Spleen (tissue), 11 donors: ENCODE data around the gene KCNK17. TPM values are rescaled to one million over a fixed set of nuclear protein-coding genes. Genes with fewer than 3 reads are reported as not detected.

Experiments
- DNase-seq: peaks from one replicate; pipeline ENCODE4 v3.0.0-alpha.2; 2020
- H3K27ac ChIP-seq, 8 donors: fragments of 200-600 bp; sonication (generic) in 7 of 8; 1 replicate in 4 of 8; 2 replicates in 4 of 8; pipeline versions ENCODE4 v1.5.0 to v1.8.0; 2016 to 2021; ENCODE audit warnings: inconsistent platforms in 4 of 8, mild to moderate bottlenecking in 4 of 8, moderate library complexity in 1 of 8
- H3K27me3 ChIP-seq, 7 donors: fragments of 200-600 bp; sonication (generic) in 6 of 7; replicated peaks in 1 of 7; 1 replicate in 4 of 7; 2 replicates in 3 of 7; pipeline versions ENCODE4 v1.5.0 to v1.8.0; 2016 to 2021; ENCODE audit warnings: inconsistent platforms in 3 of 7, mild to moderate bottlenecking in 1 of 7
- H3K36me3 ChIP-seq, 6 donors: fragments of 200-600 bp; sonication (generic) in 5 of 6; 1 replicate in 4 of 6; 2 replicates in 2 of 6; pipeline versions ENCODE4 v1.5.0 to v1.8.0; 2016 to 2021; ENCODE audit warnings: inconsistent platforms in 2 of 6
- H3K4me1 ChIP-seq, 6 donors: fragments of 200-600 bp; sonication (generic) in 5 of 6; 1 replicate in 3 of 6; 2 replicates in 3 of 6; pipeline versions ENCODE4 v1.5.0 to v1.8.0; 2016 to 2021; ENCODE audit warnings: inconsistent platforms in 3 of 6
- H3K4me3 ChIP-seq, 8 donors: fragments of 200-600 bp; sonication (generic) in 7 of 8; 1 replicate in 4 of 8; 2 replicates in 4 of 8; pipeline versions ENCODE4 v1.5.0 to v1.8.0; 2016 to 2021; ENCODE audit warnings: inconsistent platforms in 4 of 8, mild to moderate bottlenecking in 4 of 8, moderate library complexity in 2 of 8
- H3K9me3 ChIP-seq, 8 donors: fragments of 200-600 bp; sonication (generic) in 7 of 8; 1 replicate in 4 of 8; 2 replicates in 4 of 8; pipeline versions ENCODE4 v1.5.0 to v1.8.0; 2016 to 2021; ENCODE audit warnings: inconsistent platforms in 4 of 8
- POLR2A ChIP-seq, 3 donors: fragments of 450-650 bp; IDR thresholded peaks; one replicate each; pipeline ENCODE4 v1.5.1; 2017; ENCODE audit warnings: antibody characterized with exemption in 3 of 3, mild to moderate bottlenecking in 1 of 3
- POLR2AphosphoS5 ChIP-seq, 3 donors: sonication (generic); formaldehyde crosslinking; IDR thresholded peaks; one replicate each; pipeline ENCODE4 v1.5.1; 2017; ENCODE audit warnings: antibody characterized with exemption in 3 of 3
- WGBS, 5 donors: extraction: QIAGEN DNeasy Blood & Tissue Kit in 3 of 5; methylation state at CpG; one replicate each; pipeline versions ENCODE4 v1.1.5 to v1.1.7; 2013 to 2018; 5-methylcytosine and 5-hydroxymethylcytosine counted together
- intact Hi-C: fragments of 100-400 bp; cut with DNase I; formaldehyde crosslinking; loops from one replicate; pipeline ENCODE4 v1.15.0; 2023; ENCODE audit warnings: low total_unique reads
- polyA plus RNA-seq, 3 donors: library from polyadenylated mRNA; stranded (reverse); fragments of 200-250 nt; gene quantifications; one replicate each; pipeline ENCODE4 v1.2.1, GENCODE V29; 2013
- total RNA-seq, 7 donors: library from RNA; depleted of rRNA in 3 of 7; stranded (reverse); fragments of >200 nt in 3 of 7; fragmentation: NEBNext Ultra II Directional in 4 of 7; extraction: Animal tissue kit (Norgen Biotek cat#: 25700) in 4 of 7; gene quantifications; one replicate each; pipeline versions ENCODE4 v1.1.0 to v1.2.1, GENCODE V29; 2016 to 2021
- TF ChIP-seq, protein P1 (sequence below), 11 experiments: fragments of 200-600 bp in 7 of 11; fragments of 450-650 bp in 4 of 11; sonication (generic) in 4 of 11; IDR thresholded peaks in 8 of 11; conservative IDR thresholded peaks in 3 of 11; 1 replicate in 7 of 11; 2 replicates in 4 of 11; pipeline versions ENCODE4 v1.4.0 to v1.8.0; 2016 to 2021; ENCODE audit warnings: antibody characterized with exemption in 11 of 11, inconsistent platforms in 4 of 11, mild to moderate bottlenecking in 1 of 11
- donor health status: healthy with polysubstance abuse.
- donor health status: DM: no; HTN: no; CAD: no; lungs with moderate emphysema.
- donor health status: DM: no; HTN: no; CAD: no.
- donor health status: Bipolar disorder and iron deficiency.
- donor health status: healthy.
- donor health status: DM: no; HTN: no; CAD: no.
- donor health status: DM: yes; HTN: yes; CAD: no.

Gene KCNK17
- total and polyA plus RNA-seq, 10 donors: 0.16 to 0.98 (median 0.46) TPM; not detected in 2

DNA sequence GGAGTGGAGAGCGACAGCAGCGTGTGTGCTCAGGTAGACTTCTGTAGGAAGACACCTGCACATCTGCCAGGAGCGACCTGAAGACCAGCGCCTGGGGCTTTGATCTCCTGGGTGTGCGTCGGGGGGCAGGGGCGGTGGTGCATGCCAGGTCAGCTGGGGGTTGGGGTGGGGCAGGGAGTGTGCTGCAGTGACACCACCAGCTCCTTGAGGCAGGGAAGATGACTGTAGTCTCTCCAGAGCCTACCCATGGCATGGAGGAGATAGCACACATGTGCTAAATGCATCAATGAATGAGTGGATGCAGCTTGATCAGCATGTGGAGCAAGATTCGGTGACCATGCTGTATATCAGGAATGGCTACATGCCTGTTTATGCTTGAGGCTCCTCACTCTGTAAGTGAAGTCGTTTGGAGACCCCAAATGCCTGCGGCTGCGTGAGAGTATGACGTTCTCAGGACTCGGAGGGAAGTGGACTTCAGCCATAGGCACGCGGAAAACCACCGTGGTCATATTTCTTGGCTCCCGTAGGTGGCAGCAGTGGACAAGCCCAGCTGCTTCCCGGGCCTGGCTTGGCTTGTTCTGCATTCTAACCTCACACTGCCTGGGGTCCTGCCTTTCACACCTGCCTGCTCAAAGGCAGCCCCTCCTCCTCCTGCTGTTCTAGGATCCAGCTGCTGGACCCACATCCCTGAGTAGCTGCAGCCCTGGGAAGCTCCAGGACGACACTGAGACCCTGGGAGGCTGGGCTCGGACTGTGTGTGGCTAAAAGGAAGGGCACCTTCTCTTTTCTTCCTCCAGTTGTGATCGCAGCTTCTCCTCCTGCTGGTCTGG, 47.7 kb upstream of the KCNK17 start:
- intact Hi-C loops: loop anchor here (5.0 kb wide), 1 partner anchor 945 kb away; no protein-coding TSS in a partner anchor
- Histone ChIP-seq H3K9me3 (no peaks in the 10 kb centered on the region), H3K36me3 (no peaks in the 10 kb centered on the region), H3K27ac (no peak overlapping the region), H3K27me3 (peaks cover 0 to 13% (median 0%) of the 10 kb centered on the region in 7 donors), H3K4me3 (peak overlapping the region in 1 of 8 donors; percentile 21), H3K4me1 (peaks cover 0 to 14% (median 6%) of the 10 kb centered on the region in 6 donors)
- WGBS, 5 donors: 25 to 40% (median 37%) methylated on average over 18 to 21 of the region's 21 CpGs
- TF ChIP-seq POLR2A (IDR thresholded peaks at IDR 0.05): no peak
- TF ChIP-seq, protein P1, sequence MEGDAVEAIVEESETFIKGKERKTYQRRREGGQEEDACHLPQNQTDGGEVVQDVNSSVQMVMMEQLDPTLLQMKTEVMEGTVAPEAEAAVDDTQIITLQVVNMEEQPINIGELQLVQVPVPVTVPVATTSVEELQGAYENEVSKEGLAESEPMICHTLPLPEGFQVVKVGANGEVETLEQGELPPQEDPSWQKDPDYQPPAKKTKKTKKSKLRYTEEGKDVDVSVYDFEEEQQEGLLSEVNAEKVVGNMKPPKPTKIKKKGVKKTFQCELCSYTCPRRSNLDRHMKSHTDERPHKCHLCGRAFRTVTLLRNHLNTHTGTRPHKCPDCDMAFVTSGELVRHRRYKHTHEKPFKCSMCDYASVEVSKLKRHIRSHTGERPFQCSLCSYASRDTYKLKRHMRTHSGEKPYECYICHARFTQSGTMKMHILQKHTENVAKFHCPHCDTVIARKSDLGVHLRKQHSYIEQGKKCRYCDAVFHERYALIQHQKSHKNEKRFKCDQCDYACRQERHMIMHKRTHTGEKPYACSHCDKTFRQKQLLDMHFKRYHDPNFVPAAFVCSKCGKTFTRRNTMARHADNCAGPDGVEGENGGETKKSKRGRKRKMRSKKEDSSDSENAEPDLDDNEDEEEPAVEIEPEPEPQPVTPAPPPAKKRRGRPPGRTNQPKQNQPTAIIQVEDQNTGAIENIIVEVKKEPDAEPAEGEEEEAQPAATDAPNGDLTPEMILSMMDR (IDR thresholded peaks at IDR 0.05 in 8 of 11, conservative IDR thresholded peaks at IDR 0.05 in 3 of 11): peak in 10 of 11 experiments; percentile 21 to 78 (median 68)
- peak; percentile 84 for DNase-seq

DNA sequence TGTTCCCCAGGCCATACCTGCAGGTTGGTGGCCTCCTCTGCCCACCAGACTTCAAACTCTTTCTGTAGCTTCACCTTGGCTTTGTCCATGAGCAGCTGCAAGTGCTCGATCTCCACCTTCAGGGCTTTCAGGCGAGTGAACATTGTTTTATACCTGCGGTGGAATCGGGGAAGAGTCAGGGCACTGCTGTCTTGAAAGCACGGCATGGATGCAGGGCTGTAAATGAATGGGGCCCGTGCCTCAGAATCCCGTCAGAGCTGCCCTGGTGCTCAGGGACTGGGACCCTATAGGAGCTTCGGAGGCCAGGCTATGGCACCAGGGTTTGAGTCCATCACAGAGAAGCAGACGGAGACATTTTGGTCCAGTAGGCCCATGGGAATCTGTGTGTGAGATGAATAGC, 46.2 kb upstream of the KCNK17 start:
- no peak for DNase-seq
- Histone ChIP-seq H3K4me3 (no peak overlapping the region), H3K9me3 (no peaks in the 10 kb centered on the region), H3K27ac (no peak overlapping the region), H3K4me1 (peaks cover 0 to 14% (median 6%) of the 10 kb centered on the region in 6 donors), H3K27me3 (peaks cover 0 to 13% (median 0%) of the 10 kb centered on the region in 7 donors), H3K36me3 (no peaks in the 10 kb centered on the region)
- no peak for TF ChIP-seq POLR2A (IDR thresholded peaks at IDR 0.05)
- TF ChIP-seq, protein P1 (IDR thresholded peaks at IDR 0.05 in 8 of 11, conservative IDR thresholded peaks at IDR 0.05 in 3 of 11): no peak
- TF ChIP-seq POLR2AphosphoS5 (IDR thresholded peaks at IDR 0.05): no peak
- 89 to 95% (median 91%) methylated on average over 9 of the region's 9 CpGs for WGBS, 5 donors
- intact Hi-C loops: loop anchor here (5.0 kb wide), 1 partner anchor 947 kb away; no protein-coding TSS in a partner anchor

DNA sequence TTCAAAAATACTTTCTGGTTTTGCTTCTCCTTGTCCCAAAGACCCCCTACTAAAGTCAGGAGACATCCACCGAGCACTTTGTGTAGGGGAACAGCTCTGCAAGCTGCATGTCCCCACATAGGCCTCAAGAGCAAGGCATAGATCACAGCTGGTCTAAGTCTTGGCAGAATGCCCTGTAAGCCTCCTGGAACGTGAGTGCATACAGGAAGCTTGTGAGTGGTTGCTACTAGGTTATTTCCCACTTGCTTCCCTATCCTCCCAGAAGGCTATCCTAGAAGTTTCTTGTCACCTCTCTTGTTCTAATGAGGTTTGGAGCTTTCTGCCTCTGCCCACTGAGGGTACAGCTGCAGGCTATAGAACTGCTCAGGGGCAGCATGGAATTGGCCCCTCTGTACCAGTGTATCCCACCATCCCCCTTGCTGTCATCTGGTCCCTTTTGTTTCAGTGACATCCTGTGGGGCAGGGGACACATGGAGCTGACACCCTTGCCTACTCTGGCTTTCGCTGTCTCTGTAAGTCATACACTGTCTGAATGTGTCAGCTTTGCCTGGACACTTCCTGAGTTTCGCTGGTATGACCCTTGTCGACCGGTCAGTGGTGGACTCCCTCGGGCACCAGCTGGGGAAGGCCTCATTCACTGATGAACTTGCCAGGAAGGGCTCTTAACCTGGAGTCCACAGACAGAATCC, 43.9 kb upstream of the KCNK17 start:
- Histone ChIP-seq H3K27ac (no peak overlapping the region), H3K4me3 (no peak overlapping the region), H3K27me3 (peaks cover 0 to 13% (median 0%) of the 10 kb centered on the region in 7 donors), H3K4me1 (peaks cover 0 to 14% (median 6%) of the 10 kb centered on the region in 6 donors), H3K36me3 (no peaks in the 10 kb centered on the region), H3K9me3 (no peaks in the 10 kb centered on the region)
- intact Hi-C loops: loop anchor here (10.0 kb wide), 1 partner anchor 1667 kb away; no protein-coding TSS in a partner anchor
- TF ChIP-seq POLR2AphosphoS5 (IDR thresholded peaks at IDR 0.05): peak in 1 of 3 donors; percentile 14
- TF ChIP-seq, protein P1 (IDR thresholded peaks at IDR 0.05 in 8 of 11, conservative IDR thresholded peaks at IDR 0.05 in 3 of 11): no peak
- TF ChIP-seq POLR2A (IDR thresholded peaks at IDR 0.05): no peak
- peak; percentile 35 for DNase-seq
- WGBS, 5 donors: 41 to 71% (median 56%) methylated on average over 7 of the region's 7 CpGs
